GM20000 (cell line): ENCODE data around the gene GLYATL1.

ENCODE experiments used
- DNase-seq: peaks from one replicate; pipeline ENCODE4 v3.0.0; 2012; ENCODE audit warnings: low spot score
- CTCF ChIP-seq: IDR thresholded peaks from 2 replicates; pipeline ENCODE4 v1.5.1; 2012; ENCODE audit warnings: mild to moderate bottlenecking, control low read depth; ENCODE audit errors: extremely low read depth, missing control alignments

GLYATL1 gene

DNA sequence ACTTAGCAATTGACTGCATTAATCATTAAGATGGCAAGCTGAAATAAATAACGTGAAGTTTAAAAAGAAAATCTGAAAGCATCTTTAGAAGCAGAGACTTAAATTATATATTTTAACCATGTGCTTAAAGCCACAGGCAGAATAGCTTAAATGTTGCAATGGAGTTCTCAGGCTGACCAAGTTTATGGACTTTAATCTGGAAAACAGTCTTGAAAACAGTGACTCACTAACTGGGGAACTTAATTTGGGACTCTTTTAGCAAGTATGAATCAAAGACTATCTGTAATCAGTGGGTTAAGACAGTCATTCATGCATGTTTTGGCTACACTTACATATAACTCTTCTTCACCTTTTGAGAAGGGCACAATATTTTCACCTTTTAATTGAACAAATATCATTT is 12.6 kb upstream of the GLYATL1 start:
- no peak for DNase-seq
- TF ChIP-seq CTCF: no peak

GRCh38 chr11:58927393-58928106 is 11.7 kb upstream of the GLYATL1 start:
- TF ChIP-seq CTCF: no peak
- no peak for DNase-seq

DNA sequence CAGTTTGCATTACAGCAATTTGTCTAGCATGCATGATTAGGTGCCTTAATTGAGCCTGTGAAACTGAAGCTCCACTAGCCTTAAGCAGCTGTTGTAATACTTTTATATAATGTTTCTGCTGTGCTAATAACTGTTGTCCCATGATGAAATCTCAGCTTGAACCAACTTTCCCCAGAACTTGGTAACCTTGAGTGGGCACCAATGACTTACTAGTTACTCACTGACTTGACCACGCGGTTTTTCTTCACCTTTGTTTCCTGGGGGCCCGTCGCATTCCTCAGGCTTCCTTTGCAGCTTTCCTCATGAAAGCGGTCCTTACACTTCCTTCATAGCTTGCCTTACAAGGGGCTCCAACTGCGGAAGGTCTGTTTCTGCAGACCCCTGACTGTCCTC is 11.2 kb upstream of the GLYATL1 start:
- DNase-seq: no peak
- TF ChIP-seq CTCF: no peak

- TF ChIP-seq CTCF: no peak
Observed at GRCh38 chr11:58928691-58929090, 10.6 kb upstream of the GLYATL1 start.

GRCh38 chr11:58930926-58931325 is 8.4 kb upstream of the GLYATL1 start:
- no peak for TF ChIP-seq CTCF
- no peak for DNase-seq

More at GRCh38 chr11:58928691-58929090, 10.6 kb upstream of the GLYATL1 start:
- DNase-seq: no peak

GRCh38 chr11:58933661-58934060 is 5.6 kb upstream of the GLYATL1 start:
- DNase-seq: no peak
- TF ChIP-seq CTCF: no peak

GRCh38 chr11:58934945-58935513 is 4.3 kb upstream of the GLYATL1 start:
- no peak for TF ChIP-seq CTCF
- no peak for DNase-seq
